IPS-18c (cell line): Measurements from ENCODE around the gene TREML4.
"Not testable (repeated sequence)": the region's sequence is repeated elsewhere in the genome, so short reads cannot be mapped to it uniquely, and the experiment has no call there.

ENCODE experiments used
- H3K4me3 ChIP-seq: 2 replicates; pipeline ENCODE4 v1.7.0; 2013; ENCODE audit warnings: low read depth, mild to moderate bottlenecking, low read length, moderate library complexity; ENCODE audit not compliant: insufficient read depth
- H3K9me3 ChIP-seq: one replicate; pipeline ENCODE4 v1.6.1; 2013; ENCODE audit warnings: mild to moderate bottlenecking, low read length, moderate library complexity; ENCODE audit not compliant: control insufficient read depth, insufficient read depth

Gene TREML4

GRCh38 chr6:41236276-41236675 lies 8.1 kb downstream of the TREML4 start:
- H3K9me3 ChIP-seq = no peaks in the 10 kb centered on the region

GRCh38 chr6:41237128-41237527 lies 9.0 kb downstream of the TREML4 start:
- Histone ChIP-seq H3K4me3 (no peak overlapping the region), H3K9me3 (no peaks in the 10 kb centered on the region)

More at GRCh38 chr6:41236276-41236675, 8.1 kb downstream of the TREML4 start:
- H3K4me3 ChIP-seq = no peak overlapping the region

GRCh38 chr6:41239467-41240159 lies 11.5 kb downstream of the TREML4 start:
- peak overlapping the region; percentile 43; the same call in 1 of the 2 replicates for H3K4me3 ChIP-seq
- no peaks in the 10 kb centered on the region for H3K9me3 ChIP-seq

GRCh38 chr6:41246529-41246928 lies 18.4 kb downstream of the TREML4 start:
- H3K9me3 ChIP-seq, H3K4me3 ChIP-seq: not testable (repeated sequence)

- Histone ChIP-seq H3K4me3 (no peak overlapping the region), H3K9me3 (no peaks in the 10 kb centered on the region)
Observed at GRCh38 chr6:41247288-41247865, 19.2 kb downstream of the TREML4 start.

GRCh38 chr6:41247882-41248705 lies 19.9 kb downstream of the TREML4 start:
- Histone ChIP-seq H3K4me3 (no peak overlapping the region), H3K9me3 (no peaks in the 10 kb centered on the region)

- peaks cover 3% of the 10 kb centered on the region for H3K9me3 ChIP-seq
- no peak overlapping the region for H3K4me3 ChIP-seq
Observed at GRCh38 chr6:41252401-41253169, 24.4 kb downstream of the TREML4 start.

- Histone ChIP-seq H3K9me3 (peaks cover 3% of the 10 kb centered on the region), H3K4me3 (no peak overlapping the region)
Observed at GRCh38 chr6:41255110-41255509, 27.0 kb downstream of the TREML4 start.

GRCh38 chr6:41255638-41256246 lies 27.6 kb downstream of the TREML4 start:
- H3K4me3 ChIP-seq = no peak overlapping the region
- peaks cover 3% of the 10 kb centered on the region for H3K9me3 ChIP-seq

- H3K4me3 ChIP-seq = no peak overlapping the region
- peaks cover 3% of the 10 kb centered on the region for H3K9me3 ChIP-seq
Observed at GRCh38 chr6:41256383-41256782, 28.2 kb downstream of the TREML4 start.

GRCh38 chr6:41257369-41258195 lies 29.4 kb downstream of the TREML4 start:
- H3K4me3 ChIP-seq = no peak overlapping the region
- H3K9me3 ChIP-seq = peaks cover 3% of the 10 kb centered on the region

GRCh38 chr6:41258196-41258493 lies 30.0 kb downstream of the TREML4 start:
- Histone ChIP-seq H3K9me3 (peaks cover 3% of the 10 kb centered on the region), H3K4me3 (no peak overlapping the region)

GRCh38 chr6:41262401-41262800 lies 34.3 kb downstream of the TREML4 start:
- Histone ChIP-seq H3K4me3 (no peak overlapping the region), H3K9me3 (no peaks in the 10 kb centered on the region)

- Histone ChIP-seq H3K4me3 (no peak overlapping the region), H3K9me3 (no peaks in the 10 kb centered on the region)
Observed at GRCh38 chr6:41263267-41263666, 35.1 kb downstream of the TREML4 start.

- no peaks in the 10 kb centered on the region for H3K9me3 ChIP-seq
Observed at GRCh38 chr6:41266541-41266940, 38.4 kb downstream of the TREML4 start.

GRCh38 chr6:41268478-41268877 lies 40.3 kb downstream of the TREML4 start:
- Histone ChIP-seq H3K9me3 (no peaks in the 10 kb centered on the region), H3K4me3 (no peak overlapping the region)

More at GRCh38 chr6:41266541-41266940, 38.4 kb downstream of the TREML4 start:
- no peak overlapping the region for H3K4me3 ChIP-seq
